ENCODE results near the gene TREM2.
"Not testable (repeated sequence)": the region's sequence is repeated elsewhere in the genome, so short reads cannot be mapped to it uniquely, and the experiment has no call there.

Gene TREM2

DNA sequence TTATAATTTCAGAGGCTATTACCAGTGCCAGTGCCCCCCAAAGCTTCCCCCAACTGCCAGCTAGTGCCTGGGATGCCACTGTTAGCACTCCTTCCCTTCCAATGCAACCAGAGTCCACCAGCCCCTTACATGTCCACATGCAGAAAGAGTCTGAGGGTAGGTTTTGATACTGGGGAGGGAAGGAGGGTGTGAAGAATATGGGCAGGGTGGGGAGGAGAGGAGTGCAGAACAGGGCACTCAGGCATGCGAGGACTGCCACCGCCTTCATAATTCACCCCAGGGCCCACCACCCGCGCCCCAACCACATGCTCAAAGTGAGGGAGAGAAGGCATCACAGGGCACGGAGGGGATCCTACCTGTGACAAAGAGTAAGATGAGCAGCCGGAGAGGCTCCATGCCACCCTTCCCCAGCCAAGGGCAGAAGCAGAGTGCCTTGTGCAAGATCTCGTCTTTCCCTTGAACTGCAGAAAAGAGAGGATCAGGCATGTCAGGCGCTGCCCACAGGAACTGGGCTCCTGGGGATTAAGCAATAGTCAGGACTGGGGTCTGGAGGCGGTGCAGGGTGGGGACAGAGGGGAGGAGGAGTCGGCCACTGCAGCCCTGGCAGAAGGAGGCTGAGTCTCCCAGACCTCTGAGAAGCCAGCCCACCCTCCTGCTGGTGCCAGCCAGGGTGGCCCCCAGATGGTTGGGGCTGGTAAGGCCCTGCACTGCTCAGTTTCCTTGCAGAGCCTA is at the start of gene TREM2:
TREM2 (minus strand) TSS at position 430 of the 732 bp plus-strand sequence; CDS start at position 396, 34 bp downstream.
- DNase-seq: peak in 1 of 56 donors; percentile 14

DNA sequence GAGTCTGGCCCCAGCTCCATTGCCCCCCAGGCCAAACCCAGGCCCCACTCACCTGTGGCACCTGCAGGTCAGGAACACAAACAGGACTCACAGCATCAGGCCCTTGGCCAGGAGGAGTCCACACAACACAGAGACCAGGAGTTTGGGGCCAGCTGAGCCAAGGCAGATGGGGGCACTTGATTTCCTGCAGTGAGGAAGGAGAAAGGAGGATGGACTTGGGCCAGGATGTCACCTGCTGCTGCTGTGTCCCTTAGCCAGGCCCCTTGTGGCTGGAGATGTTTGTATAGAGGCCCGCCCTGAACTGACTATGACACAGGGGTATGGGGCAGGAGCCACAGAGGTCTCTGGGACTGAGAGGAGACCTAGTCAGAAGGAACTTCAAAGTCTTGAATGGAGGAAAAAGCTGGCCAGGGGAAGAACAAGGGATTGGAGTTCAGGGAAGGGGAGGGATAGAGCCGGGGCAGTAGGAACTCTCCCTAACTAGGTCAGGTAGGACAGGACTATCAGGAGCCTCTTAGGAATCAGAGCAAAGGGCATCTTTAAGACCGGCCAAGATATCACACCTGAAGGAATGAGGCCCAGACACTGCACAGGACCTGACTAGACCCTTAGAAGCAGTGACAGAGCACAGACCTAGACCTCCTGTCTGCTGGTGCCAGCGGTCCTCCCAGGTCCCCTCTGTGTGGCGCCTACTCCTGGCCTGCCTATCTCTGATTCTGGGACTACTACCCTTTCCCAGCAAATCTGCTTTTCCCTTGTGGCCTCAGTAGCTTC is 46.8 kb upstream of the TREM2 start:
- no peak for DNase-seq

- no peak for DNase-seq
Observed at GRCh38 chr6:41208439-41209106, 45.7 kb upstream of the TREM2 start.

DNA sequence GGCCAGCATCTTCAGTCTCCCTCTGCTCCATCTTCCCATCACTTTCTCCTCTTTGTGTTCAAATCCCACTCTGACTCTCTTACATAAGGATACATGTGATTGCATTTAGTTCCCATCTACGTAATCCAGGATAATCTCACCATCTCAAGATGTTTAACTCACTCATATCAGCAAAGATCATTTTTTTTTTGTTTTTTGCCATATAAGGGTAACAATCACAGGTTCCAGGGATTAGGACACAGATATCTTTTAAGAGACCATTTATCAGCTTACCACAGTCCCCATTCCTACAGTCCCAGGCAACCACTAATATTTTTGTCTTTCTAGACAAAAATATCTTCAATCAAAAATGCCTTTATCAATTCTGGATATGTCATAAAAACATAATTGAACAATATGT is 41.2 kb upstream of the TREM2 start:
- DNase-seq: no peak

DNA sequence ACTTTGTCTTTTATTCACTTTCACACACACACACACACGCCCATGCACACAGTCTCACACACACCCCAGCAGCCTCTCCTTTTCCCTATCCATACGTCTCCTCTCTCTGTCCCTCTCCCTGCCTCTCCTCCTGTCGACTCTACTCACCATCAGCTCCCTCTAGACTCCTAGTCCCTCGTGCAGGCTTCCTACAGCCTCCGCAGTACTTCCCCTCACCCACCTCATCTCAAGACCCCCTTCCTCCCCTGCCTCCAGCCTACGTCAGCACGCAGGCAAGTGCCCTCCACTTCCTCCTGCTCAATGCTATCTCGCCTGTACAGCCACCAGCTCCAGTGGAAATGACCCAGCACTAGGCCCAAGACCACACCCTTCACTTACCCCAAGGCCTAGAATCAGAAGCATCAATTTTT is 38.9 kb upstream of the TREM2 start:
- DNase-seq: no peak

DNA sequence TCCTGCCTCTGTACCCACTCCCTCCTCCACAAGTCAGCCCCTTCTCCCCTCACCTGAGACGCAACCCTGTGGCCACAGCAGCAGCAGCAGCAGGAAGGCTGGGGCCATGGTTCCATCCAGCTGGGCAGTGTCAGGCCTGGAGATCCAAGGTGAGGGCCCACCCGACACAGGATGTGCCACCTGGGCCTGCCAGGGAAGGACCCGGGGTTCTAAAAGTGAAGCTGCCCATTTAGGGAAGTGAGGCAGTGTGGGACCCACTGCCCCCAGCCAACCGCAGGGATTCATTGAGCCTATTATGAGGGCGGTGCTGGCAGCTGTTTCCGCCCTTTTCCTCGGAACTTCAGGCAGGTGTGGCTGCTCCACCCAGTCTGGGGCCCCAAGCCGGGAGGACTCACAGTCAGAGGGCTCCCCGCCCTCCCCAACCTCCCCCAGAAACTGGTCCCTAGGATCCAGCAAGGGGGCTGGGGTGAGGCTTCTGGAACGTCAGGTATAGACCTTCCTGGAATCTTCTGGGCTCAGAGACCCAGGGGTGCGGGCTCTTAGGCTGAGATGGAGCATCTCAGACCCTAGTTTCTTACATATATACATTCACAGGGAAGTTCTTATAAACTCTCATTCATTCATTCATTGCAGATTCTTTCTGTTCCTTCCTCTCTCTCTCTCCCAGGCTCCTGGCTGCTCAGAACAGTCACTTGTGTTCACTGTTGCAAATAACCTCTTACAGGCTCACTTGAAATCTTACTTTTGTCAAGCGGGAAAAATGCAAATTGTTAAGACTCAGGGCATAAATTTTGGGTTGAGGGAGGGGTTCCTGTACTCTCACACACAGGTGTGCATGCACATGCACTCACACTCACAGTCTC is 38.2 kb upstream of the TREM2 start, which contains the start of gene TREML2:
TREML2 (minus strand) TSS at position 249 of the 863 bp plus-strand sequence; CDS start at position 108, 141 bp downstream.
- DNase-seq: no peak

- peak in 2 of 56 donors; percentile 10 to 11 for DNase-seq
Observed at GRCh38 chr6:41200296-41200900, 37.5 kb upstream of the TREM2 start.

DNA sequence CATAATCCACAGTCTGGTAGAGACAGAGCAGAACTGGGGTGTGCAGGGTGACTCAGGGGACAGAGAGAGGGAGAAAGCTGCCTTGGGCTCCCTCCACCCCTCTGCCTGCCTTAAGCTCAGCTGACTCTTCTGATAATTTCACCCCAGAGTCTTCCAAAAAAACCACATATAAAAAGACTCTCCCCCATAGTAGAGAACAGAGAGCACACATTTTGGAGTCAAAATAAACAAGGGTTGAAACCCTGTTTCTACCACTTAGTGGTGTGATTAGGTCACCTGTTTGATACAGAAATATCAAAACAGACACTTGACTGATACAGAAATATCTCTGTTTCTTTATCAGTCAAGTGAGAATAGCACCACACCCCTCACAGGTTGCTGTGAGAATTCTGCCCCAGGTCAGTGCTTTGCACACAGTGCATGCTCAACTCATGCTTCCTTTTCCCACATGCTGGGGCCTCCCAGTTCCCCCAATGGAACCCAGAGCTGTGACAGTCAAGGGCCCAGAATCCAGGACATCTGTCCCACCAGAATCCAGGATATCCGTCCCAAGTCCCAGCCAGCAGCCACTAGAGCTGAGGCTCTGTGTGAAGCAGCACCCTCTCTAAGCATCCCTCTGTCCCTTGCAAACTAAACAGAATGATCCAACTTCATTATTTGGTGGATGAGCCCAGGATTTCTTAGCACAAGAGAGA is 36.8 kb upstream of the TREM2 start:
- no peak for DNase-seq

DNA sequence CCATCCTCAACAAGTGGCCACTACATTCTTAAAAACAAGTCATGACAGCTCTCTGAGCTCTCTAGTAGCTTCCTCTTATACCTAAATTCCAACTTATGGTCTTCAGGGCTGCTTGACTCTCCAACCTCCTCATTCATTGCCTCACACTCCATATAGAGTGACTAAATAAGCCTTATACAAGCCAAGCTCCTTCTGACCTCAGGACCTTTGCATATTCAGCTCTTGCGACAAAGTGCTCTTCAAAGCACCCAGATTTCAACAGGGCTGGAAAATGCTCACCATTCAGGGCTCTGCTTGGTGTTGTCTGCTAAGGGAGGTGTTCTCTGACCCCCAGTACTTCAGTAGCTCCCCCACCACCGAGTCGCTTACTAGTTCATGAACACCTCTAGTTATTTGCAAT is 34.3 kb upstream of the TREM2 start:
- DNase-seq: no peak

GRCh38 chr6:41194386-41194785 is 31.5 kb upstream of the TREM2 start:
- DNase-seq: no peak

GRCh38 chr6:41193884-41194283 is 31.0 kb upstream of the TREM2 start:
- DNase-seq: no peak

DNA sequence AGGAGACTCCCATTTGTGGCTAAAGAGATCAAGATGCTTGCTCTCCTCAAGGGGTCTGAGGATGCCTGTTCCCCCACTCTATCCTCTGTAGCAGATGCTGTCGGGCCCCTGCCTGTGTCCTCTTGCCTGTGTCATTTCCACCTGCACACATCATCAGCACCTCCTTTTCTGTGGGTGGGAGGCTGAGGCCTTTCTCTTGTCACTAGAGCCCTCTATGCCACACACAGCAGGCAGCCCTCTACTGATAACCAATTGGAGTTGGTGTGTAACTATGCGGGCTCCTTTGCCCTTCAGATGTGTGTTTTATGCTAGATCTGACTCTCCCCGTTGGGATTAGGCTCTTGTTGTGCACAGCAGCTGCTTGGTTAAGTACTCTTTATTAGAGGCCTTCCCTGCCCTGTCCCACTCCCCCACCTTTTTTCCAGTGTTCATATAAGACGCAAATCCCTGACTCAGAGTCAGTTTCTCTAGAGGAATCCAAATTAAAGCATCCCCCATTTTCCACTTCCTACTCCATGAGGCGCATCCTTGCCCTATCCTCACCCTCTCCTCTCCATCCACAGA is 30.3 kb upstream of the TREM2 start:
- DNase-seq: no peak

GRCh38 chr6:41191569-41191968 is 28.7 kb upstream of the TREM2 start:
- peak in 2 of 56 donors; percentile 5 to 9 for DNase-seq

DNA sequence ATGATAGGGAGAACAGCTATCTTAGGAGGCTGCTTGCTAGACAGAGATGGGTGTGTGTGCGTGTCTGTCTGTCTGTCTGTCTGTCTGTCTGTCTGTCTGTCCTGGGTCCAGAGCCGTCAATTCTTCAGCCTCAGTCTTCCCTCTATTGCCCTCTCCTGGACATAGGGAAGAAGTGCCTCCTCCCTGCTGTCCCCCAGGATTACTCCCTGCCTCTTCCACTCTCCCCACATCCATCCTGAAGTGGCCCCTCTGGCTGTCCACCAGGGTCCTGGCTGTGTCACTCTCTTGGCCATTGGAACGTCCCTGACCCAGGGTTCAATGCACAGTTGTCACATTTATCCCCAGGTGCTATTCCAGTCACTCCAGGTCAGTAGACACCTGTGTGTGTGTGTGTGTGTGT is 27.9 kb upstream of the TREM2 start:
- DNase-seq: no peak

DNA sequence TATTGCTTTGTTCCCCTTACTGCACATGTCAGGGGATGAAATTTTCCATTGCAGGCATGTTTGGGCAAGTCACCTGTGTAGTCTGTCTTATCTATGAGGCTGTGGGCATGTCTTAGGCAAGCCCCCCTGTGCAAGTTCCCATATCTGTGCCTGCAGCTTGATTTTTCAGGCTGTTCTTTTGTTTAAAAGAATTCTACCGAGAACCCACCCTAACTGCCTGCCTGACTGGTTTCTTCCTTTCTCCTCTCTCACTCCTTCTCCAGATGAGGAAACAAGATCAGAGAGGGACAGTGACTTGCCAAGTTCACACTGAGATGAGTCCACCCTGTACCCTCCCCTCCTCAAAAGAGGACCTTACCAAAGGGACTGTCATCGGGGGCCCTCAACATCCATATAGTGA is 27.1 kb upstream of the TREM2 start:
- DNase-seq: no peak

DNA sequence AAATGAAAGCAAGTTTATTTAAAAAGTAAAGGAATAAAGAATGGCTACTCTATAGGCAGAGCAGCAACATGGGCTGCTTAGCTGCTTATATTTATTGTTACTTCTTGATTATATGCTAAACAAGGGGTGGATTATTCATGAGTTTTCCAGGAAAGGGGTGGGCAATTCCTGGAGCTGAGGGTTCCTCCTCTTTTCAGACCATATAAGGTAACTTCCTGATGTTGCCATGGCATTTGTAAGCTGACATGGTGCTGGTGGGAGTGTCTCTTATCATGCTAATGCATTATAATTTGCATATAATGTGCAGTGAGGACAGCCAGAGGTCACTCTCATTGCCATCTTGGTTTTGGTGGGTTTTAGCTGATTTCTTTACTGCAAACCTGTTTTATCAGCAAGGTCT is 26.1 kb upstream of the TREM2 start:
- DNase-seq: not testable (repeated sequence)

- DNase-seq: no peak
Observed at GRCh38 chr6:41187924-41188886, 25.3 kb upstream of the TREM2 start.

GRCh38 chr6:41186031-41186562 is 23.2 kb upstream of the TREM2 start:
- DNase-seq: no peak

All from nucleus accumbens (tissue), 56 donors.